ENCODE data around the gene TACC3.
A peak's percentile ranks its signal among the peaks of the same experiment; 100 is the strongest.

The TACC3 gene

GRCh38 chr4:1678244-1678643, 43.1 kb upstream of the TACC3 start:
- no peak for TF ChIP-seq CTCF (conservative IDR thresholded peaks at IDR 0.05; ENCODE audit: low read depth, low read length)
- no peak for DNase-seq (ENCODE audit: low read depth)
- H3K4me3 ChIP-seq (ENCODE audit: low read depth, low read length): no peak overlapping the region

GRCh38 chr4:1682860-1683259, 38.5 kb upstream of the TACC3 start:
- no peak for DNase-seq (ENCODE audit: low read depth)
- peak overlapping the region; percentile 46 for H3K4me3 ChIP-seq (ENCODE audit: low read depth, low read length)
- no peak for TF ChIP-seq CTCF (conservative IDR thresholded peaks at IDR 0.05; ENCODE audit: low read depth, low read length)

- DNase-seq (ENCODE audit: low read depth): peak; percentile 94
- TF ChIP-seq CTCF (conservative IDR thresholded peaks at IDR 0.05; ENCODE audit: low read depth, low read length): no peak
These were observed 38.0 kb upstream of the TACC3 start for GRCh38 chr4:1683261-1683735.

GRCh38 chr4:1683736-1684505, 37.4 kb upstream of the TACC3 start, which contains the start of gene FAM53A:
Gene FAM53A, minus strand, starts transcription at chr4:1684313. Its CDS starts 15,572 bp downstream, at chr4:1668741.
- H3K4me3 ChIP-seq (ENCODE audit: low read depth, low read length): peak within 1 kb of the TSS; percentile 64
- no peak for TF ChIP-seq CTCF (conservative IDR thresholded peaks at IDR 0.05; ENCODE audit: low read depth, low read length)
- DNase-seq (ENCODE audit: low read depth): peak; percentile 87

More at GRCh38 chr4:1683261-1683735, 38.0 kb upstream of the TACC3 start:
- H3K4me3 ChIP-seq (ENCODE audit: low read depth, low read length): peak overlapping the region; percentile 62

GRCh38 chr4:1684506-1685234, 36.7 kb upstream of the TACC3 start:
- peak overlapping the region; percentile 64 for H3K4me3 ChIP-seq (ENCODE audit: low read depth, low read length)
- DNase-seq (ENCODE audit: low read depth): no peak
- no peak for TF ChIP-seq CTCF (conservative IDR thresholded peaks at IDR 0.05; ENCODE audit: low read depth, low read length)

- DNase-seq (ENCODE audit: low read depth): no peak
- H3K4me3 ChIP-seq (ENCODE audit: low read depth, low read length): no peak overlapping the region
- TF ChIP-seq CTCF (conservative IDR thresholded peaks at IDR 0.05; ENCODE audit: low read depth, low read length): no peak
These were observed 35.8 kb upstream of the TACC3 start for GRCh38 chr4:1685235-1686150.
